HepG2 (cell line): ENCODE results near the gene CAPN13. TPM values are rescaled to one million over a fixed set of nuclear protein-coding genes. Genes with fewer than 3 reads are reported as not detected.

Experiments used
- BCL6 ChIP-seq: IDR thresholded peaks from 2 replicates; pipeline ENCODE4 v1.6.1; 2016; ENCODE audit warnings: missing genetic modification reagents, missing compliant biosample characterization
- BORCS8-MEF2B ChIP-seq: sonication (generic); formaldehyde crosslinking; IDR thresholded peaks from 2 replicates; pipeline ENCODE4 v1.8.0; 2022; ENCODE audit warnings: mild to moderate bottlenecking, missing genetic modification reagents
- CBX5 ChIP-seq: sonication (generic); formaldehyde crosslinking; IDR thresholded peaks from 2 replicates; pipeline ENCODE4 v1.4.0; 2020; ENCODE audit warnings: missing genetic modification reagents, borderline replicate concordance
- CCAR2 ChIP-seq: fragments of 200-400 bp; formaldehyde crosslinking; optimal IDR thresholded peaks from 2 replicates; pipeline ENCODE3; 2018; ENCODE audit warnings: low read depth, mild to moderate bottlenecking, low read length, moderate library complexity
- E2F1 ChIP-seq: sonication (generic); formaldehyde crosslinking; IDR thresholded peaks from 2 replicates; pipeline ENCODE4 v1.5.0; 2020; ENCODE audit warnings: missing genetic modification reagents
- ELF1 ChIP-seq: sonication (generic); formaldehyde crosslinking; IDR thresholded peaks from 2 replicates; pipeline ENCODE4 v1.4.0; 2020; ENCODE audit warnings: missing genetic modification reagents
- FOXC1 ChIP-seq: sonication (generic); formaldehyde crosslinking; IDR thresholded peaks from 2 replicates; pipeline ENCODE4 v1.8.0; 2022; ENCODE audit warnings: mild to moderate bottlenecking, missing genetic modification reagents, borderline replicate concordance
- HDAC1 ChIP-seq: sonication (generic); formaldehyde crosslinking; IDR thresholded peaks from 2 replicates; pipeline ENCODE4 v1.5.1; 2020; ENCODE audit warnings: mild to moderate bottlenecking, missing genetic modification reagents
- KDM4B ChIP-seq: sonication (generic); formaldehyde crosslinking; IDR thresholded peaks from 2 replicates; pipeline ENCODE4 v1.4.0; 2020; ENCODE audit warnings: missing genetic modification reagents
- MIER3 ChIP-seq: IDR thresholded peaks from 2 replicates; pipeline ENCODE4 v1.6.1; 2016; ENCODE audit warnings: missing compliant biosample characterization, borderline replicate concordance
- RARA ChIP-seq: IDR thresholded peaks from 2 replicates; pipeline ENCODE4 v1.6.1; 2016; ENCODE audit warnings: missing genetic modification reagents, missing compliant biosample characterization
- RCOR2 ChIP-seq: IDR thresholded peaks from 2 replicates; pipeline ENCODE4 v1.6.1; 2016; ENCODE audit warnings: missing biosample characterization, missing genetic modification reagents
- SIX1 ChIP-seq: sonication (generic); formaldehyde crosslinking; IDR thresholded peaks from 2 replicates; pipeline ENCODE4 v1.4.0; 2020; ENCODE audit warnings: missing genetic modification reagents, borderline replicate concordance
- SRY ChIP-seq: sonication (generic); formaldehyde crosslinking; IDR thresholded peaks from 2 replicates; pipeline ENCODE4 v1.8.0; 2022; ENCODE audit warnings: mild to moderate bottlenecking, missing genetic modification reagents
- STAG1 ChIP-seq: sonication (generic); formaldehyde crosslinking; IDR thresholded peaks from 2 replicates; pipeline ENCODE4 v1.4.0; 2020; ENCODE audit warnings: missing genetic modification reagents
- TEAD3 ChIP-seq: optimal IDR thresholded peaks from 2 replicates; pipeline ENCODE3; 2016; ENCODE audit warnings: borderline replicate concordance
- YEATS2 ChIP-seq: sonication (generic); formaldehyde crosslinking; IDR thresholded peaks from 2 replicates; pipeline ENCODE4 v1.4.0; 2020; ENCODE audit warnings: missing genetic modification reagents, borderline replicate concordance
- ZFP36 ChIP-seq: fragments of 150-350 bp; IDR thresholded peaks from 2 replicates; pipeline ENCODE4 v1.6.1; 2018; ENCODE audit warnings: borderline replicate concordance, low read length, low read depth; ENCODE audit not compliant: partially characterized antibody
- ZNF235 ChIP-seq: sonication (generic); formaldehyde crosslinking; IDR thresholded peaks from 2 replicates; pipeline ENCODE4 v1.8.1; 2023; ENCODE audit warnings: mild to moderate bottlenecking, missing genetic modification reagents, borderline replicate concordance
- ZNF616 ChIP-seq: sonication (generic); formaldehyde crosslinking; IDR thresholded peaks from 2 replicates; pipeline ENCODE4 v1.5.0; 2020; ENCODE audit warnings: low read depth, mild to moderate bottlenecking, missing genetic modification reagents
- ZNF724P ChIP-seq: sonication (generic); formaldehyde crosslinking; IDR thresholded peaks from 2 replicates; pipeline ENCODE4 v1.8.0; 2022; ENCODE audit warnings: missing genetic modification reagents, borderline replicate concordance
- ZNF788 ChIP-seq: sonication (generic); formaldehyde crosslinking; IDR thresholded peaks from 2 replicates; pipeline ENCODE4 v1.5.0; 2020; ENCODE audit warnings: mild to moderate bottlenecking, missing genetic modification reagents, borderline replicate concordance
- ZNF839 ChIP-seq: sonication (generic); formaldehyde crosslinking; IDR thresholded peaks from 2 replicates; pipeline ENCODE4 v1.4.0; 2020; ENCODE audit warnings: missing genetic modification reagents, mild to moderate bottlenecking, borderline replicate concordance
- polyA plus RNA-seq, 8 experiments: library from polyadenylated mRNA; depleted of rRNA in 3 of 8; stranded (reverse) in 7 of 8; unstranded in 1 of 8; fragments of >200 nt; fragmentation: Illumina TruSeq in 4 of 8; extraction: Trizol in 4 of 8; gene quantifications; 2 replicates each; pipeline versions ENCODE4 v1.2.1 to v1.2.3, GENCODE V29; 2011 to 2016; ENCODE audit warnings: low read depth in 4 of 8, missing spikeins in 1 of 8, mixed read lengths in 1 of 8; ENCODE audit not compliant: insufficient read depth in 1 of 8
- total RNA-seq, 5 experiments: library from RNA; depleted of rRNA; stranded (reverse); fragments of >200 nt; fragmentation: Illumina TruSeq; extraction: Trizol; gene quantifications; 2 replicates each; pipeline ENCODE4 v1.2.3, GENCODE V29; 2016; ENCODE audit warnings: low read depth in 1 of 5
- TF ChIP-seq, protein P1 (sequence below): sonication (generic); formaldehyde crosslinking; IDR thresholded peaks from 2 replicates; pipeline ENCODE4 v1.4.0; 2020; ENCODE audit warnings: missing genetic modification reagents, low read depth, mild to moderate bottlenecking, borderline replicate concordance
- TF ChIP-seq, protein P2 (sequence below): sonication (generic); formaldehyde crosslinking; IDR thresholded peaks from 2 replicates; pipeline ENCODE4 v1.4.0; 2020; ENCODE audit warnings: missing genetic modification reagents, mild to moderate bottlenecking, borderline replicate concordance
- TF ChIP-seq, protein P3 (sequence below), 2 experiments: sonication (generic) in 1 of 2; formaldehyde crosslinking in 1 of 2; IDR thresholded peaks; 2 replicates each; pipeline versions ENCODE4 v1.4.0 to v1.6.1; 2018 to 2020; ENCODE audit warnings: missing genetic modification reagents in 2 of 2, borderline replicate concordance in 1 of 2, low read depth in 1 of 2, mild to moderate bottlenecking in 1 of 2, missing biosample characterization in 1 of 2

The CAPN13 gene
- total and polyA plus RNA-seq, 2 of the 13 experiments (the other 11 are each of a cell fraction or from before 2014, with no cell fraction given), result not detected

DNA sequence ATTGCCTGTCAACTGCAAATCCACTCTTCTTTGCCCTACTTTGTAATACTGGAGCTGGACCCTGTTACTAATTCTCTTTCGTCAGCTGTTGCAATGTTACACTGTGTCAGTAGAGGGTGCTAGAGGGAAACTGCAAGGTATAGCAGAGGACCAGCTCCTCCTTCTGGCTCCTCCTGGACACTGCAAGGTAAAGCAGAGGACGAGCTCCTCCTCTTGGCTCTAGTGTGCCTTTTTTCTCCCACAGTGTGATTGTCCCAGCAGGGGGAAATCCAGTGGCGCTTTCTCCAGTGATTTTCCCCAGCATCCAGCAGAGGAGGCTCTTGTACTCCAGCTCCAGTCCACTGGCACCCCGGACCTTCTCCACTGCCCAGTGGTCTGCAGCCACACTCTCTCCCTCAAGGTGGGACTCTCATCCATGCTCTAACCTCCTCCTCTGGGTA is 95.6 kb downstream of the CAPN13 start (continued):
- TF ChIP-seq E2F1 (CRISPR knock-in tag) (no peak), ZFP36 (peak; percentile 30), ZNF839 (CRISPR knock-in tag) (no peak), ZNF616 (CRISPR knock-in tag) (0 out of 2 replicates have a peak, but pooled peaks have one; percentile 47), STAG1 (peak; percentile 88), KDM4B (CRISPR knock-in tag) (0 out of 2 replicates have a peak, but pooled peaks have one; percentile 75), SRY (no peak), RARA (no peak), ELF1 (CRISPR knock-in tag) (0 out of 2 replicates have a peak, but pooled peaks have one; percentile 34), FOXC1 (CRISPR knock-in tag) (0 out of 2 replicates have a peak, but pooled peaks have one; percentile 28), BORCS8-MEF2B (CRISPR knock-in tag) (0 out of 2 replicates have a peak, but pooled peaks have one; percentile 31), YEATS2 (CRISPR knock-in tag) (peak; percentile 56; the same call in 1 of the 2 replicates), ZNF724P (CRISPR knock-in tag) (no peak), CBX5 (CRISPR knock-in tag) (peak; percentile 70), TEAD3 (CRISPR knock-in tag) (peak; percentile 58), SIX1 (peak; percentile 68; the same call in 1 of the 2 replicates), RCOR2 (CRISPR knock-in tag) (no peak), MIER3 (CRISPR knock-in tag) (peak; percentile 81; the same call in 1 of the 2 replicates), HDAC1 (CRISPR knock-in tag) (no peak), ZNF235 (CRISPR knock-in tag) (no peak), CCAR2 (peak; percentile 71), ZNF788 (CRISPR knock-in tag) (0 out of 2 replicates have a peak, but pooled peaks have one; percentile 41), BCL6 (0 out of 2 replicates have a peak, but pooled peaks have one; percentile 42)
- TF ChIP-seq, protein P1, sequence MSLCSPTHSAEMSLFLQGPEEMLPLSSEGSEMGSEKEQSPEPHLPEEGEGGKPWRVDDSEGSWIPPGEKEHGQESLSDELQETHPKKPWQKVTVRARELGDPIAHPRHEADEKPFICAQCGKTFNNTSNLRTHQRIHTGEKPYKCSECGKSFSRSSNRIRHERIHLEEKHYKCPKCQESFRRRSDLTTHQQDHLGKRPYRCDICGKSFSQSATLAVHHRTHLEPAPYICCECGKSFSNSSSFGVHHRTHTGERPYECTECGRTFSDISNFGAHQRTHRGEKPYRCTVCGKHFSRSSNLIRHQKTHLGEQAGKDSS (CRISPR knock-in tag), result peak; percentile 59; the same call in 1 of the 2 replicates
- TF ChIP-seq, protein P2, sequence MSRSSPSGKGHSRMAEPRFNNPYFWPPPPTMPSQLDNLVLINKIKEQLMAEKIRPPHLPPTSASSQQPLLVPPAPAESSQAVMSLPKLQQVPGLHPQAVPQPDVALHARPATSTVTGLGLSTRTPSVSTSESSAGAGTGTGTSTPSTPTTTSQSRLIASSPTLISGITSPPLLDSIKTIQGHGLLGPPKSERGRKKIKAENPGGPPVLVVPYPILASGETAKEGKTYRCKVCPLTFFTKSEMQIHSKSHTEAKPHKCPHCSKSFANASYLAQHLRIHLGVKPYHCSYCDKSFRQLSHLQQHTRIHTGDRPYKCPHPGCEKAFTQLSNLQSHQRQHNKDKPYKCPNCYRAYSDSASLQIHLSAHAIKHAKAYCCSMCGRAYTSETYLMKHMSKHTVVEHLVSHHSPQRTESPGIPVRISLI (CRISPR knock-in tag), result peak; percentile 68; the same call in 1 of the 2 replicates
- TF ChIP-seq, protein P3, sequence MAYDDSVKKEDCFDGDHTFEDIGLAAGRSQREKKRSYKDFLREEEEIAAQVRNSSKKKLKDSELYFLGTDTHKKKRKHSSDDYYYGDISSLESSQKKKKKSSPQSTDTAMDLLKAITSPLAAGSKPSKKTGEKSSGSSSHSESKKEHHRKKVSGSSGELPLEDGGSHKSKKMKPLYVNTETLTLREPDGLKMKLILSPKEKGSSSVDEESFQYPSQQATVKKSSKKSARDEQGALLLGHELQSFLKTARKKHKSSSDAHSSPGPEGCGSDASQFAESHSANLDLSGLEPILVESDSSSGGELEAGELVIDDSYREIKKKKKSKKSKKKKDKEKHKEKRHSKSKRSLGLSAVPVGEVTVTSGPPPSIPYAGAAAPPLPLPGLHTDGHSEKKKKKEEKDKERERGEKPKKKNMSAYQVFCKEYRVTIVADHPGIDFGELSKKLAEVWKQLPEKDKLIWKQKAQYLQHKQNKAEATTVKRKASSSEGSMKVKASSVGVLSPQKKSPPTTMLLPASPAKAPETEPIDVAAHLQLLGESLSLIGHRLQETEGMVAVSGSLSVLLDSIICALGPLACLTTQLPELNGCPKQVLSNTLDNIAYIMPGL (CRISPR knock-in tag; IDR thresholded peaks at IDR 0.05; ENCODE audit: borderline replicate concordance in 1 of 2, low read depth in 1 of 2), result peak; percentile 89 to 98
